ENCODE measurements around the gene TMED4.
"Not testable (repeated sequence)": the region's sequence is repeated elsewhere in the genome, so short reads cannot be mapped to it uniquely, and the experiment has no call there.

TMED4 gene

DNA sequence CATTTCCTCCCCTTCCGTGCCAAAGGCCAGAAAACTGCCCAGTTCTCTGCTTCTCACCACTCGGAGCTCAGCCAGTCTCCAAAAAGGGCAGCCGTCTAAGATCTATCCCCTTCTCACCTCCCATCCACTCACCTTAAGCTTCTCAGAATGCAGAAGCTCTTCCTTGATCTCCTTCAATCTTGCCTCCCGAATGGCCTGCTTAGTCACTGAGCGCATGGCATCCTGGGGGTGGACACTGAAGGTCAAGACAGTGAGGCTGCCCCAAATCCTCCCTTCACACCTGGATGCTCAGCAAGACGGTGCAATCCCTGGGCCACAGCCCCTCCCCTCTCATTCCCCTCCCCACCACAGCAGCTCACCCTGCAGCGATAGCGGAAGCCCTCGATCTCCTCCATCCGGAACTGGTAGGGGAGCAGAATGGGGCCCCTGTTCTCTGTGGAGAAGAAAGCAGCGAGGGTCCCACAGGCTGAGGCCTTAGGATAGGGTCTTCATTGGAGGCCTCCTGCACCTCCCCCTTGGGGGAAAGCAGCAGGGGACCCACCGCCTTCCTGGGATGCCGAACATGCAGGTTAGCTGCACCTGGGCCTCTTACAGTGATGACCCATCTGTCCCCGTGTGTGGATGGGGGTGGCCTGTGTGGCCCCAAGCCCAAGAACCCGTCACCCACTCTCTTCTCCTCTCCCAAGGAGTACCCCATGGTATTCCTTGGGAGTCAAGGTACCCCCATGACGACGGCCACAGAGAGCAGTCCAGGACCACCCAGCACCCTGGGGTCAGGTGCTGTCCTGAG is 13.1 kb downstream of the TMED4 start:
- no peak for DNase-seq

DNA sequence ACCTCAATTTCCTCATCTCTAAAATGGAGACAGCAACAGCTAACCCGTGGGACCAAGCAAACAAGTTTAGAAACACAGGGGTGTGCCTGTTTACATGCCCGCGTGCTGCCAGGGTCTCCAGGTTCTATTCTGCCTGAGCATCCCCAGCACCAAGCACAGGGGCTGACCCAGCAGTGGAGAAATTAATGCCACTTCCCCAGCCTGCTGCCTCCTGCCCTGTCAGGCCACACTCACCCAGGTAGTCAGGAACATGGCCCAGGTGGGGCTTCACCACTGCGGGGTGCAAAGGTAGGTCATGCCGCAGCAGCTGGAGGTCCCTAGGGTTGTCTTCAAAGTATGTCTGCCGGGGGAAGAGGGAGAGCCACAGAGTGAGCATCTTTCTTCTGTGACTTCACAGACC is 14.1 kb downstream of the TMED4 start:
- no peak for DNase-seq

DNA sequence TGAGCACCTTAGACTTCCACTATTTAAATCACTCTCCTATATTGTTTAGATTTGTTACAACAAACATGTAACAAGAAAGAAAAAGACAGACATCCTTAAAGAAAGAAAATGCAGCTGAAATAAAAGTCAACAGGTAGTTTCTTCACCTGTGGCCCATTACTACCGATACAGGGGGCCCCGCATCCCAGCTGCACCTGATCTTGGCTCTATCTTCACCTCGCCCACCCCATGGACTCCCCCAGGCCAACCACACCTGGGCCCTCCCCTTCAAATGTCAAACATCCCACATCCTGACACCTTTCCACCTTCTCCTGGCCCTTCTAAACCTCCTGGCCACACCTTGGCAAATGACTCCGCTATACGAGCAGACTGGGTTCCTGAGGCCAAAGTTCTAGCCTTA is 15.4 kb downstream of the TMED4 start:
- DNase-seq, result no peak

DNA sequence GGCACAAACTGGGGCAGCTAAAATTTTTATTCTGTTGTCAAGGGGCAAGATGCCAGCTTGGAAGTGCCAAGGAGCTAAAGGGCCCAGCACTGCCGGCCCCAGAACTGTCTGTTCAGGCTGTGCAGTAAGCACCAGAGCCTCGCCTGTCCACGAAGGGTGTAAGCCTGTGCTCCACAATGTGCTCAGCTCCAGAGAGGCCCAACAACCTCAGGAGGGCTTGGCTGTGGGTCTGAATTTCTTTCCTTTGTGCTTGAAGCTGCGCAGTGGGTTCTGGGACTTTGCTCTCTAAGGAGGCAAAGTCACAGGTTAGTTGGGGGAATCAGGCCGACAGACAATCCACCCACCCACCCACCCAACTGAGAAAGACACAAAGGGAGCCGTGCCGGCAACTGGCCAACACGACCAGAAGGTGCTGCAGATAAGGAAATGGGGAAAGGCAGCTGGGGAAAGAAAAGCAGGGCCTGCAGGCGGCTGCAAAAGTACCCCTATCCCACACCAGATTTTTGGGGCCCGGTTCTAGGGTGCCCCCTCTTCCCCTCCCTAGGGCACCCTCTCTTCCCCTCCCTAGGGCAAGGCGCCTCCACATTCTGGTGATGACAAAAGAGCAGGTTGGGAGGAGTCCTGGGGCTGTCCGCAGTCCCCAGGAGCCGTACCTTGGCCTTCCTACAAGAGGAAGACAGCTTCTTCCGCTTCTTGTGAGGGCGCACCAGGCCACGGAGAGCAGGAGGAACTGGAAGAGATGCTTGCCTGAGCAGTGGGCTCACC is 16.1 kb downstream of the TMED4 start:
- no peak for DNase-seq

DNA sequence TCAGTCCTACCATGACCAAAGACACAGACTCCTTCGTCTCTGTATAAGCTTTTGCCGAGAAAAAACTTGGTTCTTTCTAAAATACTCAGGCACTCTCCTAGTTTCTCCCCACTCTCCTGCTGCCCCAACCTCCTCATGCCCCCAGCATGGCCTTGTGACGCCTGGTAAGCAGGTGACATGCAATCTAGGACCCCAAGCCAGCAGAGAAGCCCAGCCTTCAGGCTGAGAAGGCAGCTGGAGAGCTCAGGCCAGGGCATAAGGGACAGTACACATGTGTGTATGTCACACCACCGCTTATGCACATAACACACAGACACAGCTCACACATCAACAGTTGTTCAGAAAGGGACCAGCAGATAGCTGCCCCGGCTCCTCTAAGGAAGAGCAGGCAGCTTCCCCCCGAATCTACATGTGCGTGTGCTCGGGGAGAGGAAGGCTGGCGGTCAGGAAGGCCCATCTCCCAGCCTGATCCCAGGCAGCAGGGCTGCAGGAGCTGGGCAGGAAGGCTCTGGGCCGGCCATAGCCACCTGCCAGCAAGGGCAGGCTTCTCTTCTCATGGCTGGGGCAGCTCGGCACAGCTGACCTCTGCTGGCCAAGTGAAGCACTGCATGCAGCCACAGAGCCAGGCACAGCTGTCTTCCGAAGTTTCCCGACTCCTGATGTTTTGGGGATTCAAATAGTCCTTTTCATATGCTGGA is 16.8 kb downstream of the TMED4 start:
- peak; percentile 41 for DNase-seq

DNA sequence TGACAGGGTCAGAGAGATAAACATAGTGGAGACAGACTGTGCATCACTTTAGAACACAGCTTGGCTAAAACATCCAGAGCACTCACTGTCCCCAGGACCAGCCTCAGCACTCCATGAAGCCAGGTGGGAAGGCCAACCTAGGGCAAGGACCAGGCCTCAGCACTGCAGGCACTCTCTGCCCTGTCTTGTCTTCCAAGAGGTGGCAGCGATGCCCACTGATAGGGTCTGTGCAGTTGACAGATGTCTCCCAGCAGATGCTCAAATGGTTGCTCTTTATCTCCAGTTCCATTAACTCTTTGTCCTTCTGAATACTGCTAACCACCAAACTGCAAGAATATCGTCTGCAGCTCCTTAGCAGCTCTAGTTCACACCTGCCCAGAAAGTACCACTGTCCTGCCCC is 17.4 kb downstream of the TMED4 start:
- no peak for DNase-seq

DNA sequence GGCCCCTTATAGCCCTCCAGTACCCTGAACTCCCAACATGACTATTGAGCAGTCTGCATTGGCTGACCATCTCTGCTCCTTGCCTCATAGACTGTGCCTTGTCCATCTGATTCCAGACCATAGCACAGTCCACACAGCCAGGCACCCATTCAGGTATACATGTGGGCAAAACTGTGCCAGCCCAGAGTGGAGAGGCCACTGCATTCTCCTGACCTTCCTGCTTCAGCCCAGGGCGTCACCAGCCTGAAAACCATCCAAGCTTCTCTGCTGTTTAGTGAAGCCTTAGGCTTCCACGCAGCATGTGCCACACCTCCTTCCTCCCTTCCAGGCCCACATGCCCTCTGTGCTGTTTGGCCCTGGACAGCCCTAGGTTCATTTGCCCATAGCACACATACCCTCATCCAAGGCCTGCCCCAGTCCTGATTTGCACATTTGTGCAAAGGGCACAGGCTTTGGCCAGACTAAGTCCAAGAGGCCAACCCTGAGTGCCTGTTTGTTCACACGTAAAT is 18.8 kb downstream of the TMED4 start:
- no peak for DNase-seq

DNA sequence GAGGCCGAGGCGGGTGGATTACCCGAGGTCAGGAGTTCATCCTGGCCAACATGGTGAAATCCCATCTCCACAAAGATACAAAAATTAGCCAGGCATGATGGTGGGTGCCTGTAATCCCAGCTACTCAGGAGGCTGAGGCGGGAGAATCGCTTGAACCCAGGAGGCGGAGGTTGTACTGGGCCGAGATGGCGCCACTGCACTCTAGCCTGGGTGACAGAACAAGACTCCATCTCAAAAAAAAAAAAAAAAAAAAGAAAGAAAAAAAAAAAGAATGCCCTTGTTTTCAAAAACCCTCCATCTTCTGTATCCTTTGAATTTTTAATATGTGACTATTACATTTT is 19.4 kb downstream of the TMED4 start:
- not testable (repeated sequence) for DNase-seq

DNA sequence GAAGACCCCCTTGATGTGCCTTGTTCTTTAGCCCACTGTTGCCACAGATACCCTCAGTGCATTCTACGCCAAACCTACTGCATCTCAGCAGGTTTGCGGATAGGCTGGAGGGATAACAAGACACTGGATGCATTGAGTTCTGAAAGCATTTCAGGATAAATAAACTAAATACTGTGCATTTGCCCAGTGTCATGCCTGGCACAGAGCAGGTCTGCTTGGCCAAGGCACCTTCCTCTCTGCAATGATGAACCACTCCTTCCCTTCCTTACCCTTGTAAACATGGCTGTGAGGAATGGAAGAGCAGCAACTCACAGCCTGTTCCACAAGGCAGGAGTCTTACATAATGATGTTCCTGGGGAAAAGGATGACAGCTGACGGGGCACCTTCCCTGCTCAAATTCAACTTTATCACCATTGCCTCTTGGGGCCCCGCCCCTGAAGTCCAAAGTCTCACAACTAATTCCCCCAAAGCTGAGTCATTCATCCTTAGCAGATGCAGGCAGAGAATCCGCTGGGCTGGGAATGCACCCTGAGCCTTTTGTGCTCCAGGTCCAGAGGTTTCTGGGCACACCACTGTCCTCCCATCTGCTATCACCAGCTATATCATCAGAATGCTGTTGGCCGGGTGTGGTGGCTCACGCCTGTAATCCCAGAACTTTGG is 19.9 kb downstream of the TMED4 start:
- no peak for DNase-seq

DNA sequence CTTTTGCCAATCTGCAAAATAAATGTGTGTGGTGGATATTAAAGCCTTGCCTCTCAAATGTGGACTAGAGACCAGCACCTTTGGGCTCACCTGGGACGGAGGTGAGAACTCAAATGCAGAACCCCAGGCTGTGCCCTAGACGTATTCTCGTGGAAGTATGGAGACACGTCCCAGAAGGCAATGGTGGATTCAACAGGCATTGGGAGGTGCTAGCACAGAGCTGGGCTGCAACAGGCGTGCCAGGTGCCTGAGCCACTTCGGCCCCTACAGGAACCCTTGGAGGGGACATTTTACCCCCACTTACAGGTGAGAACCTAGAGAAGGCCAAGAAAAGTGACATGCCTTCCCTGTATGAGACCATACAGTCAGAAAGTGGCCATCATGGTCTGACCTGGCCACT is 20.6 kb downstream of the TMED4 start:
- no peak for DNase-seq

DNA sequence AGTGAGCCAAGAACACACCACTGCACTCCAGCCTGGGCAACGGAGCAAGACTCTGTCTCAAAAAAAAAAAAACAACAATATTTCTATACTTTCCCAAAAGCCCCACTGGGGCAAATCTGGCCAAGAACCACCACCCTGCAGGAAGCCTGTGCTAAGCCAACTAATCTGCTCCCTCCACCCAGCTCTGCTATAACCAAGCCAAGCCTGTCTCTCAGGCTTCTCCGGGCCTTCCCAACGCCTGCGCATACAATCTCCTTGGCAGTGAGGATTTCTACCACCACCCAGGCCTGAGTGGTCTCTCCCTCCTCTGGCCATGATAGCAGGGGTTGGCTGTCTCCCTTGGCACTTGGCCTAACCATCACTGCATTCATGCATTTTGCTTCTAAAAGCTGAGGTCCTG is 22.5 kb downstream of the TMED4 start:
- no peak for DNase-seq

DNA sequence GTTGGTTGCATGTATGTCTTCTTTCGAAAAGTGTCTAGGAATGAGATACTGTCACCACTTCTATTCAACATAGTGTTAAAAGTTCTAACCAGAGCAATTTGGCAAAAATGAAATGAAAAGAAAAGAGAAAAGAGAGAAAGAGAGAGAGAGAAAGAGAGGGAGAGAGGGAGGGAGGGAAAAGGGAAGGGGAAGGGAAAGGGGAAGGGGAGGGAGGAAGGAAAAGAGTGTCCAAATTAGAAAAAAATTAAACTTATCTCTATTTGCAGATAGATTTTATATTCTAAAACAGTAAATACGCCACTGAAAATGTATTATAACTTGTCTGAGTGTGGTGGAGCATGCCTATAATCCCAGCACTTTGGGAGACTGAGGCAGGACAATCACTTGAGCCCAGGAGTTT is 24.5 kb downstream of the TMED4 start:
- DNase-seq, result no peak

DNA sequence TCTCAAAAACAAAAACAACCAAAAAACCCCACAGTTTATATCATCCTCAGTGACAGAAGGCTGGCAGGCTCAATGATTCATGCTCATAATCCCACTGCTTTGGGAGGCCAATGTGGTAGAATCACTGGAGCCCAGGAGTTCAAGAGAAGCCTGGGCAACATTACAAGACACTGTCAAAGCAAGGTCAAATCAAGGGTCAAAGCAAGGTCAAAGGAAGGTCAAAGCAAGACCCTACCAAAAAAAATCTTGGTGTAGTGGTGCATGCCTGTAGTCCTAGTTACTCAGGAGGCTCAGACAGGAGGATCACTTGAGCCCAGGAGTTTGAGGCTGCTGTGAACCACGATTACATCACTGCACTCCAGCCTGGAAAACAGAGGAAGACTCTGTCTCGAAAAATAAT is 26.7 kb downstream of the TMED4 start:
- no peak for DNase-seq

DNA sequence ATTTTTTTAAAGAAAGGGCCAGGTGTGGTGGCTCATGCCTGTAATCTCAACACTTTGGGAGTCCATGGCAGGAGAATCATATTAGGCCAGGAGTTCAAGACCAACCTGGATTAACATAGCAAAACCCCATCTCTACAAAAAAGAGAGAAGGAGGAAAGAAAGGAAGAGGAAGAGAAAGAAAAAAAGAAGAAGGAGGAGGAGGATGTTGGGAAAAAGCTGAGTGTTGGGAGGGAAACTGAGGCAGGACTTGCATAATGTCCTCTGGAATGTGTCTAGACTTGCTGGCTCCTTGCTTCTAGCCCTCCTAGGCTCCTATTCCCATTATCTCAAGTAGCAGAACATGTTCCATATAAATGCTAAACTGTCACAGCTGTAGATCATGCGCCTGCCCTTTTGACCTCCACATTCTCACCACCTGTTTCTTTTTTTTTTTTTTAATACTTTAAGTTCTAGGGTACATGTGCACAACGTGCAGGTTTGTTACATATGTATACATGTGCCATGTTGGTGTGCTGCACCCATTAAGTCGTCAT is 29.5 kb downstream of the TMED4 start:
- DNase-seq, result not testable (repeated sequence)

DNA sequence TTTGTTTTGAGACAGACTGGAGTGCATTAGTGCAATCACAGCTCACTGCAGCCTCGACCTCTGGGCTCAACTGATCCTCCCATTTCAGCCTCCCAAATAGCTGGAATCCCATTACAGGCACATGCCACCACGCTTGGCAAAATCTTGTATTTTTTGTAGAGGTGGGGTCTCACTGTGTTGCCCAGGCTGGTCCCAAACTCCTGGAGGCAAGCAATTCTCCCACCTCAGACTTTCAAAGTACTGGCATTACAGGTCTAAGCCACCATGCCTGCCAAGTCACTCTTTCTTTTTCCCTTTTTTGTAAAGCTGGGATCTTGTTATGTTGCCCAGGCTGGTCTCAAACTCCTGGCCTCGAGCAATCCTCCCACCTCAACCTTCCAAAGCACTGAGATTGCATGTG is 32.6 kb downstream of the TMED4 start:
- DNase-seq, result no peak

DNA sequence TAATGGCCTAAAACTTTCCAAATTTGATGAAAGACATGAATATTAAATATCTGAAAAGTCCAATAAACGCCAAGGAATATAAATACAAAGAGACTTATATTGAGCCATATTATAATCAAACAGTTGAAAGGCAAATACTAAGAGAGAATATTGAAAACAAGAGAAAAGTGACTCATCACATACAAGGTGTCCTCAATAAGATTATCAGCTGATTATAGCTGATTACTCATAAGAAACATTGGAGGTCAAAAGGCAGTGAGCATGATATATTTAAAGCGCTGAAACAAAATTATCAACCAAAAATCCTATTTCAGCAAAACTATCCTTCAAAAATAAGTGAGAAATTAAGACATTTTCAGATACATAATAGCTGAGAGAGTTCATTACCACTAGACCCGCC is 33.1 kb downstream of the TMED4 start:
- no peak for DNase-seq

DNA sequence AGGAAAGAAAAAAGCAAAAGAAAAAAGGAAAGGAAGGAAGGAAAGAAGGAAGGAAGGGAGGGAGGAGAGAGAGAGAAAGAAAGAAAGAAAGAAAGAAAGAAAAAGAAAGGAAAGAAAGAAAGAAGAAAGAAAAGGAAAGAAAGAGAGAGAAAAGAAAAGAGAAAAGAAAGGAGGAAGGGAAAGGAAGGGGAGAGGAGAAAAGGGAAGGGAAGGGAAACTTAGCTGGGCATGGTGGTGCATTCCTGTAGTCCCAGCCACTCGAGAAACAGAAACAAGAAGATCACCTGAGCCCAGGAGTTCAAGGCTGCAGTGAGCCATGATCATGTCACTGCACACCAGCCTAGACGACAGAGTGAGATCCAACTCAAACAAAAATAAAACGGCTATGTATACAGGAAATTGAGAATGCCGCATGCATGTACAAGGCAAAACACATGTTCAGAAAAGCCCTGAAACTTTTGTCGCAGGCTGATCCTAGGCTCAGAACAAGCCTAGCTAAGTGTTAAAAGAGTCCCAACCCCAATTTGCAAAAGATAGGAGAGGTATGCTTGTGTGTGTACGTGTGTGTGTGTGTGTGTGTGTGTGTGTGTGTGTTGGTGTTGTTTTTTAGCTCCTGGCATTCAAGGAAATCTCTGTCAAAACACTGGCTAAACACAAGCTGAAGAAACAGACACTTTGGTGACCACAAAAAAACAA is 34.3 kb downstream of the TMED4 start:
- no peak for DNase-seq

DNA sequence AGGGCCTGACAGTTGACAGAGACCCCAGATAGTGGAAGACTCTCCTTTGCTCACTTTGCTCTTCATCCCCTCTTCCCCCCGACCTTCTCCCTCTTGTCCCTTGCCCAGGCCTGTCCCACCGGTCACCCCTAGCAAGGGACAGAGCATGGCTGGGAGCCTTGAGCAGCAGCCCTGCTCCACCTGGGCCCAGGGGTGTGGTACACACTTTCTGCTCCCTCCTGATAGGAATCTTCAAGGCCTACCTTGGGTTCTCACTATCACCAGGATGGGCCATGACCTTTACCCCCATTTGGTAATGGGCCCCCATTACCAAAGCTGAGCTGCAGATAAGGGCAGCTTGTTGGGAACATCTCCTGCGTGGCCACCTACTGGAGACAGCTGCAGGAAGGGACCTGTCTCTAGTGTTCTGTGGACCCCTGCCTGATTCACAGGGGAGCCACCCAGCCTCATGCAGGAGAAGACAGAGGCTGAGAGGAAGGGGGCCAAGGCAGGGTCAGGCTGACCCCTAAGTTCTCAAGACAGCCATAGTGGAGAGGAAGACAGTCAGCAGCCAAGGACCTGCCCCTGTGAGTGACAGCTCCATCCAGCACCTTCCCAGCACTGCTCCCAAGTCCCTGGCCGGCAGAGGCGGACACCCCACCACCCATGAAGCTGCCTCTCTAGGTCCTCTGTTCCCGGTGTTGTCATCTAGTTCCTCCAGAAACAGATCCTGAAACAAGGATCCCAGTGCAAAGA is 40.0 kb downstream of the TMED4 start:
- DNase-seq, result no peak

DNA sequence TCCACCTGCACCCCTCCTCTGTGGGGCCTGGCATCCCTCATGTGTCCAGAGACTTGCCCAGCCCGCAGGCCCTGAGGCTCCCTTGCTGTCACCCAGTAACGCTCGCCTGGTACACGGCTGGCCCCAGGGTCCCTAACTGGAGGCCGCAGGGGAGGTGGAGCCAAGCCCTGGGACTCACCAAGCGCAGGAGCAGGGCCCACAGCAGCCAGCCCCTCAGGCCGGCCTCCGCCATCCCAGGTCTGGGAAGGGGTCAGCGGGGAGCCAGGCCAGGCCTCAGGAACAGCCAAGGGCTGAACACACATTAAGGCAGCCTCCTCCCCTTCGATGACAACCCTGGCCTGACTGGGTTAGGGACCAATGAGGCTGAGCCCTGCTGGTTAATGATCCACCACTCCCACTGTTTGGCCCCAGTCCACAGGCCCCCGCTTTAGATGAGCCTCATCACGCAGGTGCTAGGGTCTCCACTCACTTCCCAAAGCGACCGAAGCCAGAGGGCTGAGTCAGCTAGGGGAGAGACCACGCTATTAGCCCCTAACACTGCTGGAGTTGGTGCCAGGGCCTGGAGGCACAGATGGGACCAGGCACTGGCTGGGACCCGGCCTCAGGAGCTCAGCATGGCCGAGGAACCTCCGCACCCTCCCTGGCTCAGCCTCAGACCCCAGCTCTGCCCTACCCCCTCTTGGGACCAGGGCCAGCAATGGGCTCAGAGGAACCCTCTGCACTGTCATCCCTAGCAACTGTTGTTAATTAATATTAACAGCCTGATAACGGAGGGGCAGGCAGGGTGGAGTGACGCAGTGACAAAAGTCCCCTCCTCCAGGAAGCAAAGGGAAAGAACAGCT is 40.8 kb downstream of the TMED4 start, which contains the start of gene NPC1L1:
Gene NPC1L1 (minus strand): TSS at position 303 of the 842 bp plus-strand sequence. CDS start 71 bp downstream, at position 232.
- DNase-seq, result no peak

DNA sequence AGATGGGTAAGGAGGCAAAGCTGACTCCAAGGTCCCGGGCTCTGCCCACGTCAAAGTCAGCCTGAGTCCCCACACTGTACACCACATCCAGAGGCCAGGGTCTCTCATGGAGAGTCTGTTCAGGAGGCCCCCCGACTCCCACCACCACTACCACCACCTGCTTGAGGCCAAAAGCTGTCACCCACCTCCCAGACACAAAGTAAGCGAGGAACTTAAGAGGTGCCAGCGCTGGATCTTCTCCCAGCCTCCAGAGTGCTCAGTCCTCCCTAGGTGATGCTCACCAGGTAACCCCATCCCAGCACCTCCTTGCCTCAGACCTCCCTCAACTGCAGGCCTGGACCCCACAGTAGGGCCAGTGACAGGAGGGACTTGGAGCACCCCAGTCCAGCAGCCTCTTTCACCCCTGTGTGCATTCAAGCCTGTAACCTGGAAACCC is 41.4 kb downstream of the TMED4 start:
- DNase-seq, result no peak

Measured in NCI-H2171 treated with DMSO at 0.1 percent for 48 hours (cell line).